Measurements from ENCODE around the gene GPR63. TPM values are rescaled to one million over a fixed set of nuclear protein-coding genes. Genes with fewer than 3 reads are reported as not detected.

GPR63 gene
- total and polyA plus RNA-seq, 2 donors (not counting 1 experiment from before 2014, with no cell fraction given) = 1.2 to 3.0 TPM

DNA sequence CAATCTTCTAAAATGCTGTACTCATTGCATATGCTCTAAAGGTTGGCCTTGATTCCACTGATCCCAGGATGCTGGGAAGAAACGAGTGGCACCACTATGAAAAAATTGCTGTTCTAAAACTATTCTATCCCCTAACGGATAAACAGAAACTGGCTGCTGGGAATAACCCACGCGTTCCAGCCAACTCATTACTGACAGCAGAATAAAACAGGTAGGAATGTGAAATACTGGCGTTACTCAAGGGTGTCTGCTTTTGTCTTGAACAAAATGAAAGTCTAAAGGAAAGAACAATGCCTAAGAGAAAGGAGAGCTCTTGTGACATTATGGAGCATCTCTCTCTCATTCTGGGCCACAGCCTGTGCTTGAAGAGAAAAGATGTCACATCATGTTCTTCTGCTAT, 26.1 kb downstream of the GPR63 start:
- Histone ChIP-seq H4K20me1 (ENCODE audit: control insufficient read depth, extremely low read depth, insufficient read depth, low read length) (no peaks in the 10 kb centered on the region), H3K79me2 (ENCODE audit: control insufficient read depth, insufficient read depth, low read length) (no peaks in the 10 kb centered on the region), H2AFZ (ENCODE audit: low read length) (no peak overlapping the region), H3K9ac (ENCODE audit: insufficient read depth, low read length) (no peak overlapping the region), H3K4me1 (ENCODE audit: control insufficient read depth, extremely low read depth, insufficient read depth, low read length) (peaks cover 3% of the 10 kb centered on the region), H3K4me2 (ENCODE audit: extremely low read depth, insufficient read depth, low read length) (no peak overlapping the region), H3K27ac (ENCODE audit: insufficient read depth, low read length) (no peak overlapping the region), H3K36me3 (ENCODE audit: control insufficient read depth, insufficient read depth, low read length) (no peaks in the 10 kb centered on the region), H3K9me3 (ENCODE audit: control insufficient read depth, insufficient read depth, low read depth, low read length) (no peaks in the 10 kb centered on the region), H3K4me3 (replicated peaks in 1 of 4; ENCODE audit: control extremely low read depth in 1 of 4, insufficient read depth in 1 of 4, low read depth in 3 of 4, low read length in 4 of 4) (no peak overlapping the region), H3K27me3 (ENCODE audit: control insufficient read depth, insufficient read depth, low read length) (no peaks in the 10 kb centered on the region)
- TF ChIP-seq CTCF (conservative IDR thresholded peaks at IDR 0.05 in 1 of 2, IDR thresholded peaks at IDR 0.05 in 1 of 2; ENCODE audit: low read depth in 1 of 2, low read length in 2 of 2) = no peak
- TF ChIP-seq EZH2 (IDR thresholded peaks at IDR 0.05; ENCODE audit: low read length, missing control alignments) = no peak
- DNase-seq (ENCODE audit: low read depth in 2 of 2) = peak in 1 of 2 donors; percentile 51

GRCh38 chr6:96809119-96809518, 28.2 kb downstream of the GPR63 start:
- DNase-seq (ENCODE audit: low read depth in 2 of 2) = peak; percentile 6 to 68
- no peaks in the 10 kb centered on the region for H3K36me3 ChIP-seq (ENCODE audit: control insufficient read depth, insufficient read depth, low read length)
- no peak for TF ChIP-seq CTCF (conservative IDR thresholded peaks at IDR 0.05 in 1 of 2, IDR thresholded peaks at IDR 0.05 in 1 of 2; ENCODE audit: low read depth in 1 of 2, low read length in 2 of 2)
- TF ChIP-seq EZH2 (IDR thresholded peaks at IDR 0.05; ENCODE audit: low read length, missing control alignments) = no peak
- no peaks in the 10 kb centered on the region for H3K27me3 ChIP-seq (ENCODE audit: control insufficient read depth, insufficient read depth, low read length)
- no peak overlapping the region for H2AFZ ChIP-seq (ENCODE audit: low read length)
- H3K27ac ChIP-seq (ENCODE audit: insufficient read depth, low read length) = no peak overlapping the region
- no peak overlapping the region for H3K4me3 ChIP-seq (replicated peaks in 1 of 4; ENCODE audit: control extremely low read depth in 1 of 4, insufficient read depth in 1 of 4, low read depth in 3 of 4, low read length in 4 of 4)
- H3K79me2 ChIP-seq (ENCODE audit: control insufficient read depth, insufficient read depth, low read length) = no peaks in the 10 kb centered on the region
- no peak overlapping the region for H3K9ac ChIP-seq (ENCODE audit: insufficient read depth, low read length)
- no peaks in the 10 kb centered on the region for H3K4me1 ChIP-seq (ENCODE audit: control insufficient read depth, extremely low read depth, insufficient read depth, low read length)
- no peak overlapping the region for H3K4me2 ChIP-seq (ENCODE audit: extremely low read depth, insufficient read depth, low read length)
- H4K20me1 ChIP-seq (ENCODE audit: control insufficient read depth, extremely low read depth, insufficient read depth, low read length) = no peaks in the 10 kb centered on the region
- no peaks in the 10 kb centered on the region for H3K9me3 ChIP-seq (ENCODE audit: control insufficient read depth, insufficient read depth, low read depth, low read length)

- Histone ChIP-seq H4K20me1 (ENCODE audit: control insufficient read depth, extremely low read depth, insufficient read depth, low read length) (no peaks in the 10 kb centered on the region), H3K27me3 (ENCODE audit: control insufficient read depth, insufficient read depth, low read length) (no peaks in the 10 kb centered on the region), H3K9me3 (ENCODE audit: control insufficient read depth, insufficient read depth, low read depth, low read length) (no peaks in the 10 kb centered on the region), H3K4me1 (ENCODE audit: control insufficient read depth, extremely low read depth, insufficient read depth, low read length) (no peaks in the 10 kb centered on the region), H3K27ac (ENCODE audit: insufficient read depth, low read length) (no peak overlapping the region), H3K4me3 (replicated peaks in 1 of 4; ENCODE audit: control extremely low read depth in 1 of 4, insufficient read depth in 1 of 4, low read depth in 3 of 4, low read length in 4 of 4) (no peak overlapping the region), H3K4me2 (ENCODE audit: extremely low read depth, insufficient read depth, low read length) (no peak overlapping the region), H3K36me3 (ENCODE audit: control insufficient read depth, insufficient read depth, low read length) (no peaks in the 10 kb centered on the region), H2AFZ (ENCODE audit: low read length) (no peak overlapping the region), H3K79me2 (ENCODE audit: control insufficient read depth, insufficient read depth, low read length) (no peaks in the 10 kb centered on the region), H3K9ac (ENCODE audit: insufficient read depth, low read length) (no peak overlapping the region)
- no peak for DNase-seq (ENCODE audit: low read depth in 2 of 2)
- TF ChIP-seq CTCF (conservative IDR thresholded peaks at IDR 0.05 in 1 of 2, IDR thresholded peaks at IDR 0.05 in 1 of 2; ENCODE audit: low read depth in 1 of 2, low read length in 2 of 2) (no peak), EZH2 (IDR thresholded peaks at IDR 0.05; ENCODE audit: low read length, missing control alignments) (no peak)
These were observed 34.2 kb downstream of the GPR63 start for GRCh38 chr6:96803106-96803481.

Data from fibroblast of lung (primary cell).